SH-SY5Y (cell line): ENCODE data around the gene SPCS1.

Source experiments
- GATA2 ChIP-seq: IDR thresholded peaks from 2 replicates; pipeline ENCODE4 v1.6.1; 2011; ENCODE audit warnings: mild to moderate bottlenecking, low read depth, low read length
- GATA3 ChIP-seq: IDR thresholded peaks from 2 replicates; pipeline ENCODE4 v1.6.1; 2011; ENCODE audit warnings: low read depth, mild to moderate bottlenecking, low read length, moderate library complexity

- TF ChIP-seq GATA2 (no peak), GATA3 (no peak)
These were observed 9.9 kb downstream of the SPCS1 start for GRCh38 chr3:52715714-52716305.
